HG02642 (cell line): ENCODE measurements around the gene ZNF608.

Experiments
- ATAC-seq: cut with Tn5 transposase; IDR thresholded peaks from one replicate; pipeline ENCODE4 v1.9.1; 2021; ENCODE audit warnings: mild to moderate bottlenecking; ENCODE audit not compliant: unreplicated experiment, poor library complexity

The ZNF608 gene

GRCh38 chr5:124738681-124739633 is 7.5 kb downstream of the ZNF608 start:
- no peak for ATAC-seq

GRCh38 chr5:124737651-124738050 is 8.8 kb downstream of the ZNF608 start:
- ATAC-seq, result no peak

GRCh38 chr5:124736805-124737188 is 9.6 kb downstream of the ZNF608 start:
- no peak for ATAC-seq

- ATAC-seq, result no peak
Measured at GRCh38 chr5:124736082-124736804, 10.2 kb downstream of the ZNF608 start.

GRCh38 chr5:124735169-124735858 is 11.1 kb downstream of the ZNF608 start:
- ATAC-seq, result no peak

- ATAC-seq, result no peak
Measured at GRCh38 chr5:124734574-124735168, 11.8 kb downstream of the ZNF608 start.

- no peak for ATAC-seq
Measured at GRCh38 chr5:124733329-124733650, 13.1 kb downstream of the ZNF608 start.

GRCh38 chr5:124732428-124733328 is 13.8 kb downstream of the ZNF608 start:
- no peak for ATAC-seq

GRCh38 chr5:124730381-124730780 is 16.1 kb downstream of the ZNF608 start:
- ATAC-seq, result no peak

- peak; percentile 46 for ATAC-seq
Measured at GRCh38 chr5:124729720-124730359, 16.6 kb downstream of the ZNF608 start.

- no peak for ATAC-seq
Measured at GRCh38 chr5:124728968-124729332, 17.5 kb downstream of the ZNF608 start.

GRCh38 chr5:124728331-124728967 is 18.0 kb downstream of the ZNF608 start:
- no peak for ATAC-seq

GRCh38 chr5:124726631-124727362 is 19.6 kb downstream of the ZNF608 start:
- ATAC-seq, result no peak

GRCh38 chr5:124725622-124726258 is 20.7 kb downstream of the ZNF608 start:
- no peak for ATAC-seq

GRCh38 chr5:124725040-124725434 is 21.4 kb downstream of the ZNF608 start:
- ATAC-seq, result peak; percentile 71

- ATAC-seq, result peak; percentile 50
Measured at GRCh38 chr5:124724357-124725039, 21.9 kb downstream of the ZNF608 start.

- ATAC-seq, result no peak
Measured at GRCh38 chr5:124721229-124721735, 25.2 kb downstream of the ZNF608 start.
